ENCODE measurements around the gene GALP.

DNA sequence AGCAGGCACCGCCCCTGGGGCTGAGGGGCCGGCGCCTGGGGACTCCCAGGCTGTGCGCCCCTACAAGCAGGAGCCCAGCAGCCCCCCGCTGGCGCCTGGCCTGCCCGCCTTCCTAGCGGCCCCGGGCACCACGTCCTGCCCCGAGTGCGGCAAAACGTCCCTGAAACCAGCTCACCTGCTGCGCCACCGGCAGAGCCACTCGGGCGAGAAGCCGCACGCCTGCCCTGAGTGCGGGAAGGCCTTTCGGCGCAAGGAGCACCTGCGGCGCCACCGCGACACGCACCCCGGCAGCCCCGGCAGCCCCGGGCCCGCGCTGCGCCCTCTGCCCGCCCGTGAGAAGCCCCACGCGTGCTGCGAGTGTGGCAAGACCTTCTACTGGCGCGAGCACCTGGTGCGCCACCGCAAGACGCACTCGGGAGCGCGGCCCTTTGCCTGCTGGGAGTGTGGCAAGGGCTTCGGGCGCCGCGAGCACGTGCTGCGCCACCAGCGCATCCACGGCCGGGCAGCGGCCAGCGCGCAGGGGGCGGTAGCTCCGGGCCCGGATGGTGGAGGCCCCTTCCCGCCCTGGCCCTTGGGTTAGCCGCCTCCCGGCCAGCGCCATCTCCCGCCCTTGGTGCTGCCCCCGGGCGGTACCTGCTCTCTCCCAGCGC, 16.1 kb upstream of the GALP start:
- TF ChIP-seq POLR2AphosphoS5 (IDR thresholded peaks at IDR 0.05): no peak
- TF ChIP-seq, protein P1, sequence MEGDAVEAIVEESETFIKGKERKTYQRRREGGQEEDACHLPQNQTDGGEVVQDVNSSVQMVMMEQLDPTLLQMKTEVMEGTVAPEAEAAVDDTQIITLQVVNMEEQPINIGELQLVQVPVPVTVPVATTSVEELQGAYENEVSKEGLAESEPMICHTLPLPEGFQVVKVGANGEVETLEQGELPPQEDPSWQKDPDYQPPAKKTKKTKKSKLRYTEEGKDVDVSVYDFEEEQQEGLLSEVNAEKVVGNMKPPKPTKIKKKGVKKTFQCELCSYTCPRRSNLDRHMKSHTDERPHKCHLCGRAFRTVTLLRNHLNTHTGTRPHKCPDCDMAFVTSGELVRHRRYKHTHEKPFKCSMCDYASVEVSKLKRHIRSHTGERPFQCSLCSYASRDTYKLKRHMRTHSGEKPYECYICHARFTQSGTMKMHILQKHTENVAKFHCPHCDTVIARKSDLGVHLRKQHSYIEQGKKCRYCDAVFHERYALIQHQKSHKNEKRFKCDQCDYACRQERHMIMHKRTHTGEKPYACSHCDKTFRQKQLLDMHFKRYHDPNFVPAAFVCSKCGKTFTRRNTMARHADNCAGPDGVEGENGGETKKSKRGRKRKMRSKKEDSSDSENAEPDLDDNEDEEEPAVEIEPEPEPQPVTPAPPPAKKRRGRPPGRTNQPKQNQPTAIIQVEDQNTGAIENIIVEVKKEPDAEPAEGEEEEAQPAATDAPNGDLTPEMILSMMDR (IDR thresholded peaks at IDR 0.05 in 8 of 11, conservative IDR thresholded peaks at IDR 0.05 in 3 of 11): no peak

Data from spleen (tissue), 7 donors.